ENCODE results near the gene BACE2.

- TF ChIP-seq EZH2 (IDR thresholded peaks at IDR 0.05; ENCODE audit: low read depth), result no peak
- no peak for TF ChIP-seq CTCF (conservative IDR thresholded peaks at IDR 0.05)
These were observed 21.3 kb downstream of the BACE2 start for GRCh38 chr21:41189150-41189745.
